ENCODE data around the gene TSPAN18. TPM values are rescaled to one million over a fixed set of nuclear protein-coding genes. Genes with fewer than 3 reads are reported as not detected.

TSPAN18 gene
- total and polyA plus RNA-seq, 8 donors, result 0.69 to 2.7 (median 1.5) TPM

- Histone ChIP-seq H3K9me3 (no peaks in the 10 kb centered on the region), H3K36me3 (no peaks in the 10 kb centered on the region), H3K4me3 (no peak overlapping the region), H3K27ac (no peak overlapping the region), H3K27me3 (no peaks in the 10 kb centered on the region), H3K4me1 (no peaks in the 10 kb centered on the region)
- FAIRE-seq (no peak), ATAC-seq (no peak), DNase-seq (no peak)
- 74 to 79% methylated on average over 9 of the region's 9 CpGs for WGBS, 2 donors
- intact Hi-C loops (cut with DNase I), result no loop called here
- no peak for TF ChIP-seq CTCF (IDR thresholded peaks at IDR 0.05)
Measured at GRCh38 chr11:44964526-44965209, 237.9 kb downstream of the TSPAN18 start.

- Histone ChIP-seq H3K9me3 (no peaks in the 10 kb centered on the region), H3K27ac (no peak overlapping the region), H3K27me3 (no peaks in the 10 kb centered on the region), H3K4me1 (no peaks in the 10 kb centered on the region), H3K4me3 (no peak overlapping the region), H3K36me3 (no peaks in the 10 kb centered on the region)
- intact Hi-C loops (cut with DNase I), result no loop called here
- WGBS, 2 donors, result 81 to 84% methylated on average over 6 of the region's 6 CpGs
- ATAC-seq (no peak), DNase-seq (no peak), FAIRE-seq (no peak)
- TF ChIP-seq CTCF (IDR thresholded peaks at IDR 0.05), result no peak
Measured at GRCh38 chr11:44966694-44967093, 239.9 kb downstream of the TSPAN18 start.

- peak in 1 of 6 donors; percentile 17 for DNase-seq
- Histone ChIP-seq H3K27ac (no peak overlapping the region), H3K4me3 (no peak overlapping the region), H3K9me3 (no peaks in the 10 kb centered on the region), H3K27me3 (no peaks in the 10 kb centered on the region), H3K36me3 (no peaks in the 10 kb centered on the region), H3K4me1 (no peaks in the 10 kb centered on the region)
- no peak for TF ChIP-seq CTCF (IDR thresholded peaks at IDR 0.05)
- WGBS, 2 donors, result 95 to 98% methylated on average over 3 of the region's 3 CpGs
- no peak for FAIRE-seq
- ATAC-seq, result no peak
- intact Hi-C loops (cut with DNase I), result no loop called here
Measured at GRCh38 chr11:44967930-44968496, 241.3 kb downstream of the TSPAN18 start.

GRCh38 chr11:44968510-44968909, 241.7 kb downstream of the TSPAN18 start:
- no peaks in the 10 kb centered on the region for H3K4me1 ChIP-seq
- FAIRE-seq (no peak), ATAC-seq (no peak), DNase-seq (no peak)
- intact Hi-C loops (cut with DNase I), result no loop called here
- no peaks in the 10 kb centered on the region for H3K27me3 ChIP-seq
- WGBS, 2 donors, result 85 to 89% methylated on average over 3 of the region's 3 CpGs
- no peak overlapping the region for H3K4me3 ChIP-seq
- H3K36me3 ChIP-seq, result no peaks in the 10 kb centered on the region
- TF ChIP-seq CTCF (IDR thresholded peaks at IDR 0.05), result no peak
- no peaks in the 10 kb centered on the region for H3K9me3 ChIP-seq
- no peak overlapping the region for H3K27ac ChIP-seq

- H3K27ac ChIP-seq, result no peak overlapping the region
- no peak for DNase-seq
- H3K27me3 ChIP-seq, result no peaks in the 10 kb centered on the region
- H3K4me1 ChIP-seq, result no peaks in the 10 kb centered on the region
- no peak overlapping the region for H3K4me3 ChIP-seq
- H3K36me3 ChIP-seq, result no peaks in the 10 kb centered on the region
- TF ChIP-seq CTCF (IDR thresholded peaks at IDR 0.05), result no peak
- no peak for FAIRE-seq
- WGBS, 2 donors, result 92% methylated on average over 12 of the region's 12 CpGs
- no peak for ATAC-seq
- H3K9me3 ChIP-seq, result no peaks in the 10 kb centered on the region
- intact Hi-C loops (cut with DNase I), result no loop called here
Measured at GRCh38 chr11:44969651-44970252, 243.0 kb downstream of the TSPAN18 start.

Measured in pancreas (tissue), 10 donors.